GM12878 (cell line): ENCODE results near the gene AGBL4. TPM values are rescaled to one million over a fixed set of nuclear protein-coding genes. Genes with fewer than 3 reads are reported as not detected.

Experiments used
- ATAC-seq: fragments of 200-7000 bp; cut with Tn5 transposase; 3 replicates; pipeline ENCODE4 v1.9.1; 2020; ENCODE audit warnings: mild to moderate bottlenecking, moderate library complexity
- BruUV-seq: library from RNA; stranded (reverse); fragments of 400-500 nt; replicated peaks from 2 replicates; lab custom pipeline; 2021; lab: Mats Ljungman, UMichigan
- CTCF ChIA-PET: fragments of 300-600 bp; sonication (Branson Sonifier 250); formaldehyde crosslinking; extraction: SDS; loops from one replicate; lab custom pipeline; 2021; ENCODE audit warnings: inconsistent platforms; lab: Yijun Ruan, JAX
- POLR2A ChIA-PET: fragments of 350-600 bp; formaldehyde crosslinking; extraction: SDS; loops from one replicate; lab custom pipeline; 2021; ENCODE audit warnings: inconsistent platforms; lab: Charles Lee
- RAD21 ChIA-PET: fragments of 300-600 bp; sonication (Branson Sonifier 250); formaldehyde crosslinking; loops from one replicate; lab custom pipeline; 2023; ENCODE audit warnings: antibody characterized with exemption; ENCODE audit not compliant: unreplicated experiment; lab: Charles Lee
- SMC1A ChIA-PET: fragments of 300-600 bp; sonication (Branson Sonifier 250); formaldehyde crosslinking; loops from one replicate; lab custom pipeline; 2023; ENCODE audit not compliant: unreplicated experiment, uncharacterized antibody; lab: Charles Lee
- DNase-seq: peaks from one replicate; pipeline ENCODE4 v3.0.0-alpha.2; 2011; ENCODE audit warnings: low read depth, low spot score
- FAIRE-seq: peaks from 3 replicates; lab custom pipeline; 2011; peaks lifted over from hg19 to GRCh38; lab: Jason Lieb, UNC
- H2AFZ ChIP-seq: 2 replicates; pipeline ENCODE4 v1.6.0; 2011; ENCODE audit warnings: low read depth, low read length, control low read depth; ENCODE audit not compliant: control insufficient read depth
- H3K27ac ChIP-seq: 2 replicates; pipeline ENCODE4 v1.5.1; 2011; ENCODE audit warnings: control low read depth; ENCODE audit not compliant: control insufficient read depth, insufficient read depth
- H3K27me3 ChIP-seq, 2 experiments: replicated peaks in 1 of 2; 2 replicates each; pipeline versions ENCODE4 v1.6.0 to v1.6.1; 2011; ENCODE audit warnings: low read length in 1 of 2; ENCODE audit not compliant: control insufficient read depth in 2 of 2, insufficient read depth in 2 of 2
- H3K36me3 ChIP-seq, 2 experiments: 2 replicates each; pipeline ENCODE4 v1.5.1; 2011; ENCODE audit warnings: low read length in 1 of 2; ENCODE audit not compliant: control insufficient read depth in 2 of 2, insufficient read depth in 2 of 2
- H3K4me1 ChIP-seq: 2 replicates; pipeline ENCODE4 v1.6.1; 2011; ENCODE audit warnings: mild to moderate bottlenecking, low read length, moderate library complexity, mixed read lengths; ENCODE audit not compliant: control insufficient read depth, insufficient read depth
- H3K4me2 ChIP-seq: 2 replicates; pipeline ENCODE4 v1.6.0; 2011; ENCODE audit warnings: control low read depth; ENCODE audit not compliant: control insufficient read depth, insufficient read depth
- H3K4me3 ChIP-seq: fragments of 200-600 bp; sonication (generic); 2 replicates; pipeline ENCODE4 v1.5.1; 2016
- H3K79me2 ChIP-seq: 2 replicates; pipeline ENCODE4 v1.6.0; 2011; ENCODE audit warnings: low read length; ENCODE audit not compliant: control insufficient read depth, insufficient read depth
- H3K9ac ChIP-seq: 2 replicates; pipeline ENCODE4 v1.8.0; 2011; ENCODE audit warnings: low read length, control low read depth, mixed read lengths; ENCODE audit not compliant: control insufficient read depth, insufficient read depth
- H3K9me3 ChIP-seq: replicated peaks from 3 replicates; pipeline ENCODE4 v1.5.1; 2011; ENCODE audit warnings: mild to moderate bottlenecking, low read length; ENCODE audit not compliant: control insufficient read depth, insufficient read depth
- H4K20me1 ChIP-seq: 2 replicates; pipeline ENCODE4 v1.6.0; 2011; ENCODE audit not compliant: control insufficient read depth, insufficient read depth
- NRF1 ChIP-seq: conservative IDR thresholded peaks from 2 replicates; pipeline ENCODE4 v1.6.1; 2011; ENCODE audit warnings: mild to moderate bottlenecking, low read depth, low read length, improper control_type of control experiment
- SP1 ChIP-seq: IDR thresholded peaks from one replicate; pipeline ENCODE4 v1.6.1; 2011; ENCODE audit warnings: low read depth, low read length
- USF2 ChIP-seq: IDR thresholded peaks from 2 replicates; pipeline ENCODE4 v1.6.1; 2011; ENCODE audit warnings: low read depth, low read length, improper control_type of control experiment, borderline replicate concordance
- ZBED1 ChIP-seq: IDR thresholded peaks from 2 replicates; pipeline ENCODE4 v1.6.1; 2016; ENCODE audit warnings: borderline replicate concordance
- WGBS: methylation state at CpG from one replicate; pipeline ENCODE4 v1.1.6; 2016; ENCODE audit warnings: low lambda C conversion rate; ENCODE audit not compliant: insufficient replicate concordance, insufficient coverage; ENCODE audit errors: missing lambda C conversion rate; 5-methylcytosine and 5-hydroxymethylcytosine counted together
- in situ Hi-C: fragments of 300-500 bp; cut with MboI; formaldehyde crosslinking; loops from 9 replicates; pipeline ENCODE4 v1.14.3; 2018; ENCODE audit warnings: mixed read lengths
- intact Hi-C: fragments of 100-400 bp; cut with micrococcal nuclease; formaldehyde crosslinking; loops from one replicate; pipeline ENCODE4 v1.14.2; 2022; ENCODE audit not compliant: unreplicated experiment
- polyA plus RNA-seq, 11 experiments: library from polyadenylated mRNA; depleted of rRNA in 4 of 11; unstranded in 6 of 11; stranded (reverse) in 5 of 11; fragments of >200 nt; fragmentation: Nextera tagmentation in 4 of 11; fragmentation: Illumina TruSeq in 1 of 11; extraction: Ambion mirVana in 4 of 11; extraction: Trizol in 1 of 11; gene quantifications; 1 replicate in 1 of 11; 2 replicates in 10 of 11; pipeline versions ENCODE4 v1.2.1 to v1.2.3, GENCODE V29; 2011 to 2016; ENCODE audit warnings: inconsistent platforms in 2 of 11, missing spikeins in 2 of 11, low read depth in 1 of 11
- total RNA-seq, 4 experiments: library from RNA; depleted of rRNA in 3 of 4; stranded (reverse); fragments of >200 nt in 3 of 4; fragmentation: Illumina TruSeq in 1 of 4; extraction: Trizol in 1 of 4; gene quantifications; 2 replicates each; pipeline versions ENCODE4 v1.2.1 to v1.2.3, GENCODE V29; 2013 to 2021
- TF ChIP-seq, protein P1 (sequence below): fragments of 150-350 bp; IDR thresholded peaks from 2 replicates; pipeline ENCODE4 v1.6.1; 2016; ENCODE audit warnings: low read depth, low read length

AGBL4 gene
- total and polyA plus RNA-seq, 10 of the 15 experiments (the other 5 are each of a cell fraction or from before 2014, with no cell fraction given) = 0.31 TPM; not detected in 9

- TF ChIP-seq, protein P1, sequence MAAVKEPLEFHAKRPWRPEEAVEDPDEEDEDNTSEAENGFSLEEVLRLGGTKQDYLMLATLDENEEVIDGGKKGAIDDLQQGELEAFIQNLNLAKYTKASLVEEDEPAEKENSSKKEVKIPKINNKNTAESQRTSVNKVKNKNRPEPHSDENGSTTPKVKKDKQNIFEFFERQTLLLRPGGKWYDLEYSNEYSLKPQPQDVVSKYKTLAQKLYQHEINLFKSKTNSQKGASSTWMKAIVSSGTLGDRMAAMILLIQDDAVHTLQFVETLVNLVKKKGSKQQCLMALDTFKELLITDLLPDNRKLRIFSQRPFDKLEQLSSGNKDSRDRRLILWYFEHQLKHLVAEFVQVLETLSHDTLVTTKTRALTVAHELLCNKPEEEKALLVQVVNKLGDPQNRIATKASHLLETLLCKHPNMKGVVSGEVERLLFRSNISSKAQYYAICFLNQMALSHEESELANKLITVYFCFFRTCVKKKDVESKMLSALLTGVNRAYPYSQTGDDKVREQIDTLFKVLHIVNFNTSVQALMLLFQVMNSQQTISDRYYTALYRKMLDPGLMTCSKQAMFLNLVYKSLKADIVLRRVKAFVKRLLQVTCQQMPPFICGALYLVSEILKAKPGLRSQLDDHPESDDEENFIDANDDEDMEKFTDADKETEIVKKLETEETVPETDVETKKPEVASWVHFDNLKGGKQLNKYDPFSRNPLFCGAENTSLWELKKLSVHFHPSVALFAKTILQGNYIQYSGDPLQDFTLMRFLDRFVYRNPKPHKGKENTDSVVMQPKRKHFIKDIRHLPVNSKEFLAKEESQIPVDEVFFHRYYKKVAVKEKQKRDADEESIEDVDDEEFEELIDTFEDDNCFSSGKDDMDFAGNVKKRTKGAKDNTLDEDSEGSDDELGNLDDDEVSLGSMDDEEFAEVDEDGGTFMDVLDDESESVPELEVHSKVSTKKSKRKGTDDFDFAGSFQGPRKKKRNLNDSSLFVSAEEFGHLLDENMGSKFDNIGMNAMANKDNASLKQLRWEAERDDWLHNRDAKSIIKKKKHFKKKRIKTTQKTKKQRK = no peak
- TF ChIP-seq NRF1 (no peak), USF2 (no peak)
- TF ChIP-seq, all 136 proteins: peak for 0
Observed at GRCh38 chr1:48943826-48944225, 1079.9 kb downstream of the AGBL4 start (continued).

DNA sequence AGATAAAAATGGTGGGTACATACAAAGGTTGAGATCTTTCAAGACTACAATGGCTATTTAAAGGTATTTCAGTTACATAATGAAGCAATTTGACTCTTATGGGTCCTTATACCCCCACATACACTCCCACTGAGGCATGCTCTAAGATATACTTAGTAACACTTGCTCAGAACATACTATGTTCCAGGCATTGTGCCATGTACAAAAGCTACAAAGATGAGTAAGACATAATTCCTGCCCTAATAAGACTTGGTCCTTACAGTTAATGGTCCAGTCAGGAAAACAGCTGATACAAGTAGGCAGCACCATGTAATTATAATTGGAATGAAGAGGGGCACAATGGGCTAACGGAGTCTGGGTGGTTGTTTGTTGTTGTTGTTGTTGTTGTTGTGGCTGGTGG, 1080.4 kb downstream of the AGBL4 start:
- 46% methylated on average over 1 of the region's 1 CpG for WGBS
- H3K27ac ChIP-seq = no peak overlapping the region
- ChIA-PET SMC1A (interaction anchor here (0.9 kb wide), 1 partner anchor 19 kb away, joined by 3 read pairs; no protein-coding TSS in a partner anchor), RAD21 (no interaction called here)
- intact Hi-C loops = no loop called here
- H3K27me3 ChIP-seq = no peaks in the 10 kb centered on the region
- TF ChIP-seq SP1 (no peak), ZBED1 (no peak)
- TF ChIP-seq, all 136 proteins: peak for 0
- Histone ChIP-seq H3K9ac (no peak overlapping the region), H3K4me2 (no peak overlapping the region), H2AFZ (no peak overlapping the region), H3K4me3 (no peak overlapping the region), H3K9me3 (no peaks in the 10 kb centered on the region), H4K20me1 (no peaks in the 10 kb centered on the region), H3K36me3 (no peaks in the 10 kb centered on the region), H3K4me1 (no peaks in the 10 kb centered on the region), H3K79me2 (no peaks in the 10 kb centered on the region)
- ChIA-PET CTCF (no interaction called here), POLR2A (no interaction called here)
- ATAC-seq (no peak), FAIRE-seq (no peak), DNase-seq (no peak)
- in situ Hi-C loops = no loop called here
- BruUV-seq = no TSS peak
